IMR-90 (cell line): ENCODE data around the gene OR2T11. TPM values are rescaled to one million over a fixed set of nuclear protein-coding genes. Genes with fewer than 3 reads are reported as not detected.

ENCODE experiments used
- ATAC-seq: fragments of 200-7000 bp; cut with Tn5 transposase; 2 replicates; pipeline ENCODE4 v1.9.1; 2020; ENCODE audit warnings: low read depth, mild to moderate bottlenecking, moderate library complexity
- BruUV-seq: library from RNA; stranded (reverse); fragments of 400-500 nt; replicated peaks from 2 replicates; lab custom pipeline; 2021; lab: Mats Ljungman, UMichigan
- CTCF ChIA-PET: fragments of 300-600 bp; formaldehyde crosslinking; extraction: SDS; loops from one replicate; lab custom pipeline; 2021; ENCODE audit warnings: antibody characterized with exemption; lab: Yijun Ruan, JAX
- POLR2A ChIA-PET: fragments of 300-600 bp; sonication (Branson Sonifier 250); formaldehyde crosslinking; loops from one replicate; lab custom pipeline; 2022; ENCODE audit warnings: antibody characterized with exemption; ENCODE audit not compliant: unreplicated experiment; lab: Charles Lee
- DNase-seq: peaks from one replicate; pipeline ENCODE4 v3.0.0; 2013
- H2AFZ ChIP-seq: replicated peaks from 2 replicates; pipeline ENCODE3; 2013; ENCODE audit warnings: low read length, mild to moderate bottlenecking; ENCODE audit not compliant: poor library complexity
- H2AK5ac ChIP-seq: 2 replicates; pipeline ENCODE4 v1.6.1; 2013; ENCODE audit warnings: low read depth, low read length, inconsistent platforms
- H2AK9ac ChIP-seq: replicated peaks from 2 replicates; pipeline ENCODE3; 2013; ENCODE audit warnings: mild to moderate bottlenecking, low read depth, low read length, moderate library complexity; ENCODE audit not compliant: poor library complexity
- H2BK120ac ChIP-seq: 2 replicates; pipeline ENCODE4 v1.6.1; 2013; ENCODE audit warnings: low read depth, low read length, inconsistent platforms
- H2BK15ac ChIP-seq: 3 replicates; pipeline ENCODE4 v1.6.1; 2013; ENCODE audit warnings: low read depth, low read length, inconsistent platforms
- H2BK20ac ChIP-seq: 2 replicates; pipeline ENCODE4 v1.6.1; 2013; ENCODE audit warnings: low read depth, mild to moderate bottlenecking, inconsistent platforms, low read length, moderate library complexity
- H2BK5ac ChIP-seq: 2 replicates; pipeline ENCODE4 v1.6.1; 2013; ENCODE audit warnings: mild to moderate bottlenecking, low read depth, low read length, inconsistent platforms; ENCODE audit not compliant: poor library complexity, severe bottlenecking
- H3K14ac ChIP-seq: replicated peaks from 2 replicates; pipeline ENCODE4 v1.6.1; 2013; ENCODE audit warnings: low read depth, low read length, inconsistent platforms
- H3K18ac ChIP-seq: 2 replicates; pipeline ENCODE4 v1.6.1; 2013; ENCODE audit warnings: low read depth, low read length, control low read depth
- H3K23ac ChIP-seq: 2 replicates; pipeline ENCODE4 v1.6.1; 2013; ENCODE audit warnings: low read depth, low read length, inconsistent platforms
- H3K27ac ChIP-seq: 2 replicates; pipeline ENCODE4 v1.5.1; 2013; ENCODE audit warnings: mild to moderate bottlenecking, control low read depth, low read length; ENCODE audit not compliant: insufficient read depth
- H3K27me3 ChIP-seq: 2 replicates; pipeline ENCODE4 v1.6.1; 2013; ENCODE audit warnings: low read length; ENCODE audit not compliant: control insufficient read depth, insufficient read depth
- H3K36me3 ChIP-seq: 2 replicates; pipeline ENCODE4 v1.6.1; 2013; ENCODE audit warnings: low read length, mixed read lengths; ENCODE audit not compliant: control insufficient read depth, insufficient read depth
- H3K4ac ChIP-seq: 2 replicates; pipeline ENCODE4 v1.6.1; 2013; ENCODE audit warnings: low read depth, low read length, inconsistent platforms
- H3K4me1 ChIP-seq: 2 replicates; pipeline ENCODE4 v1.6.1; 2013; ENCODE audit warnings: low read length, mixed read lengths; ENCODE audit not compliant: control insufficient read depth, insufficient read depth
- H3K4me2 ChIP-seq: 2 replicates; pipeline ENCODE4 v1.6.1; 2013; ENCODE audit warnings: low read depth, mild to moderate bottlenecking, control low read depth, low read length, moderate library complexity
- H3K4me3 ChIP-seq: 2 replicates; pipeline ENCODE4 v1.5.1; 2013; ENCODE audit warnings: low read depth, mild to moderate bottlenecking, control low read depth, low read length, moderate library complexity; ENCODE audit not compliant: insufficient read depth
- H3K56ac ChIP-seq: 2 replicates; pipeline ENCODE4 v1.6.1; 2013; ENCODE audit warnings: low read length, inconsistent platforms; ENCODE audit not compliant: insufficient read depth; ENCODE audit errors: extremely low read depth
- H3K79me1 ChIP-seq, 2 experiments: 2 replicates each; pipeline ENCODE4 v1.6.1; 2013; ENCODE audit warnings: low read length in 2 of 2, inconsistent platforms in 1 of 2, low read depth in 1 of 2
- H3K9ac ChIP-seq: 2 replicates; pipeline ENCODE4 v1.6.1; 2013; ENCODE audit warnings: low read depth, low read length, control low read depth
- H3K9me1 ChIP-seq: 2 replicates; pipeline ENCODE4 v1.6.1; 2013; ENCODE audit warnings: low read length, inconsistent platforms; ENCODE audit not compliant: insufficient read depth
- H3K9me3 ChIP-seq: 2 replicates; pipeline ENCODE4 v1.6.1; 2013; ENCODE audit warnings: low read length; ENCODE audit not compliant: control insufficient read depth, insufficient read depth
- H4K20me1 ChIP-seq: 2 replicates; pipeline ENCODE4 v1.6.1; 2013; ENCODE audit warnings: low read length, inconsistent platforms; ENCODE audit not compliant: insufficient read depth
- H4K5ac ChIP-seq: 2 replicates; pipeline ENCODE4 v1.6.1; 2013; ENCODE audit warnings: mild to moderate bottlenecking, low read depth, low read length, control low read depth
- H4K8ac ChIP-seq, 2 experiments: 2 replicates each; pipeline ENCODE4 v1.6.1; 2013; ENCODE audit warnings: low read depth in 2 of 2, low read length in 2 of 2, control low read depth in 1 of 2, inconsistent platforms in 1 of 2
- H4K91ac ChIP-seq: 2 replicates; pipeline ENCODE4 v1.6.1; 2013; ENCODE audit warnings: low read depth, low read length, inconsistent platforms; ENCODE audit not compliant: insufficient read depth
- BHLHE40 ChIP-seq: fragments of 150-350 bp; IDR thresholded peaks from 2 replicates; pipeline ENCODE4 v1.6.1; 2016; ENCODE audit warnings: mild to moderate bottlenecking, low read depth, low read length
- CEBPB ChIP-seq: IDR thresholded peaks from 2 replicates; pipeline ENCODE4 v1.6.1; 2012; ENCODE audit warnings: low read depth, low read length, improper control_type of control experiment
- CHD1 ChIP-seq: IDR thresholded peaks from 2 replicates; pipeline ENCODE4 v1.6.1; 2012; ENCODE audit warnings: low read depth, low read length, improper control_type of control experiment
- CTCF ChIP-seq: conservative IDR thresholded peaks from 2 replicates; pipeline ENCODE4 v1.5.1; 2012; ENCODE audit warnings: mild to moderate bottlenecking, low read depth, low read length, improper control_type of control experiment
- ELK1 ChIP-seq: fragments of 150-350 bp; IDR thresholded peaks from 2 replicates; pipeline ENCODE4 v1.6.1; 2016; ENCODE audit warnings: low read depth, mild to moderate bottlenecking, low read length, moderate library complexity, borderline replicate concordance
- FOS ChIP-seq: fragments of 150-350 bp; IDR thresholded peaks from 2 replicates; pipeline ENCODE4 v1.6.1; 2016; ENCODE audit warnings: low read depth, low read length
- MAFK ChIP-seq: IDR thresholded peaks from 2 replicates; pipeline ENCODE4 v1.6.1; 2012; ENCODE audit warnings: low read depth, low read length, improper control_type of control experiment
- MAZ ChIP-seq: IDR thresholded peaks from 2 replicates; pipeline ENCODE4 v1.6.1; 2012; ENCODE audit warnings: low read depth, mild to moderate bottlenecking, low read length, improper control_type of control experiment, moderate library complexity, borderline replicate concordance
- MXI1 ChIP-seq: IDR thresholded peaks from 2 replicates; pipeline ENCODE4 v1.6.1; 2012; ENCODE audit warnings: low read depth, mild to moderate bottlenecking, low read length, moderate library complexity, borderline replicate concordance
- NFE2L2 ChIP-seq: fragments of 150-350 bp; IDR thresholded peaks from 2 replicates; pipeline ENCODE4 v1.6.1; 2016; ENCODE audit warnings: low read depth, mild to moderate bottlenecking, low read length
- POLR2A ChIP-seq: IDR thresholded peaks from 2 replicates; pipeline ENCODE4 v1.6.1; 2012; ENCODE audit warnings: mild to moderate bottlenecking, low read depth, low read length
- RAD21 ChIP-seq: IDR thresholded peaks from 2 replicates; pipeline ENCODE4 v1.6.1; 2012; ENCODE audit warnings: low read length, improper control_type of control experiment
- RCOR1 ChIP-seq: IDR thresholded peaks from 2 replicates; pipeline ENCODE4 v1.6.1; 2012; ENCODE audit warnings: mild to moderate bottlenecking, low read length, improper control_type of control experiment; ENCODE audit not compliant: insufficient replicate concordance
- RFX5 ChIP-seq: IDR thresholded peaks from 2 replicates; pipeline ENCODE4 v1.8.0; 2012; ENCODE audit warnings: low read depth, mild to moderate bottlenecking, low read length, moderate library complexity
- SMC3 ChIP-seq: fragments of 150-350 bp; IDR thresholded peaks from 2 replicates; pipeline ENCODE4 v1.6.1; 2016; ENCODE audit warnings: low read depth, mild to moderate bottlenecking, antibody characterized with exemption, low read length, moderate library complexity
- USF2 ChIP-seq: fragments of 150-350 bp; IDR thresholded peaks from 2 replicates; pipeline ENCODE4 v1.6.1; 2017; ENCODE audit warnings: mild to moderate bottlenecking, antibody characterized with exemption, low read length, low read depth
- WGBS, 2 experiments: methylation state at CpG; one replicate each; pipeline versions ENCODE4 v1.1.5 to v1.1.7; 2013; ENCODE audit warnings: missing lambda C conversion rate in 2 of 2; ENCODE audit not compliant: insufficient read length in 1 of 2; ENCODE audit errors: extremely low coverage in 2 of 2; 5-methylcytosine and 5-hydroxymethylcytosine counted together
- dilution Hi-C: fragments of 300-500 bp; cut with HindIII; formaldehyde crosslinking; loops from one replicate; pipeline ENCODE4 v1.14.3; 2018; ENCODE audit warnings: low sequenced_read_pairs; ENCODE audit not compliant: unreplicated experiment
- in situ Hi-C: fragments of 300-500 bp; cut with MboI; formaldehyde crosslinking; loops from 3 replicates; pipeline ENCODE4 v1.14.3; 2019; ENCODE audit warnings: low sequenced_read_pairs, inconsistent platforms, mixed read lengths
- intact Hi-C: fragments of 100-400 bp; cut with micrococcal nuclease; formaldehyde crosslinking; loops from 2 replicates; pipeline ENCODE4 v1.10.0; 2022
- polyA plus RNA-seq, 3 experiments: library from polyadenylated mRNA; depleted of rRNA; stranded (reverse); fragments of >200 nt; gene quantifications; 2 replicates each; pipeline ENCODE4 v1.2.3, GENCODE V29; 2012; ENCODE audit warnings: low replicate concordance in 1 of 3
- total RNA-seq: library from RNA; depleted of rRNA; stranded (reverse); fragments of >200 nt; gene quantifications from 2 replicates; pipeline ENCODE4 v1.2.3, GENCODE V29; 2012

Gene OR2T11
- total and polyA plus RNA-seq, 2 of the 4 experiments (the other 2 are of a cell fraction), result not detected

GRCh38 chr1:248593226-248593625, 41.7 kb downstream of the OR2T11 start:
- no peaks in the 10 kb centered on the region for H4K20me1 ChIP-seq
- no peak overlapping the region for H3K4me2 ChIP-seq
- no peak overlapping the region for H4K91ac ChIP-seq
- TF ChIP-seq POLR2A (no peak), BHLHE40 (no peak), RCOR1 (no peak), NFE2L2 (no peak), RAD21 (no peak), MAFK (no peak), SMC3 (no peak), CTCF (no peak), ELK1 (no peak), MXI1 (no peak), CEBPB (no peak), MAZ (no peak), FOS (no peak), USF2 (no peak), RFX5 (no peak), CHD1 (no peak)
- no peaks in the 10 kb centered on the region for H3K9me1 ChIP-seq
- no peaks in the 10 kb centered on the region for H3K4me1 ChIP-seq
- H3K56ac ChIP-seq, result no peak overlapping the region
- no peak overlapping the region for H3K27ac ChIP-seq
- intact Hi-C loops (no loop called here), dilution Hi-C loops (no loop called here), in situ Hi-C loops (no loop called here)
- no peak overlapping the region for H3K9ac ChIP-seq
- POLR2A ChIA-PET, result no interaction called here
- no peak overlapping the region for H2BK120ac ChIP-seq
- H2AFZ ChIP-seq, result no peak overlapping the region
- no peaks in the 10 kb centered on the region for H3K27me3 ChIP-seq
- H2BK5ac ChIP-seq, result no peak overlapping the region
- no peak overlapping the region for H3K14ac ChIP-seq
- no CpG with 5 or more reads among the region's 5 CpGs for WGBS, 2 experiments
- H2BK15ac ChIP-seq, result no peak overlapping the region
- no peak overlapping the region for H4K8ac ChIP-seq
- no peak overlapping the region for H3K18ac ChIP-seq
- ATAC-seq (no peak), DNase-seq (no peak)
- no peak overlapping the region for H2BK20ac ChIP-seq
- H3K79me1 ChIP-seq, result no peaks in the 10 kb centered on the region
- peaks cover 3% of the 10 kb centered on the region; the same call in 1 of the 2 replicates for H3K9me3 ChIP-seq
- no peak overlapping the region for H3K4ac ChIP-seq
- no TSS peak for BruUV-seq
- CTCF ChIA-PET, result no interaction called here
- no peak overlapping the region for H3K23ac ChIP-seq
- H3K36me3 ChIP-seq, result no peaks in the 10 kb centered on the region
- no peak overlapping the region for H2AK9ac ChIP-seq
- no peak overlapping the region for H3K4me3 ChIP-seq
- no peak overlapping the region for H2AK5ac ChIP-seq
- no peak overlapping the region for H4K5ac ChIP-seq
